ENCODE data around the gene SLC9C2.
A peak's percentile ranks its signal among the peaks of the same experiment; 100 is the strongest.
"Not testable (repeated sequence)": the region's sequence is repeated elsewhere in the genome, so short reads cannot be mapped to it uniquely, and the experiment has no call there.

The SLC9C2 gene

GRCh38 chr1:173570370-173571007, 32.4 kb downstream of the SLC9C2 start:
- Histone ChIP-seq H3K4me2 (peak overlapping the region; percentile 47), H3K4me3 (IDR thresholded peaks at IDR 0.05; ENCODE audit: insufficient read depth, low read depth, low read length) (peak overlapping the region; percentile 60), H3K9ac (peak overlapping the region; percentile 3; the same call in 1 of the 2 replicates), H3K27ac (peak overlapping the region; percentile 46; the same call in 1 of the 2 replicates), H2AFZ (ENCODE audit: low read depth) (peak overlapping the region; percentile 10), H3K27me3 (ENCODE audit: insufficient read depth, low read depth) (no peaks in the 10 kb centered on the region), H3K4me1 (ENCODE audit: low read depth, poor library complexity, severe bottlenecking) (peaks cover 30% of the 10 kb centered on the region), H3K79me2 (ENCODE audit: insufficient read depth, low read depth) (no peaks in the 10 kb centered on the region), H3K36me3 (ENCODE audit: insufficient read depth) (no peaks in the 10 kb centered on the region), H4K20me1 (ENCODE audit: insufficient read depth) (no peaks in the 10 kb centered on the region)
- no peak for TF ChIP-seq CTCF (conservative IDR thresholded peaks at IDR 0.05; ENCODE audit: low read depth, low read length)

- TF ChIP-seq CTCF (conservative IDR thresholded peaks at IDR 0.05; ENCODE audit: low read depth, low read length), result no peak
- no peaks in the 10 kb centered on the region for H4K20me1 ChIP-seq (ENCODE audit: insufficient read depth)
- H3K27ac ChIP-seq, result no peak overlapping the region
- H3K4me1 ChIP-seq (ENCODE audit: low read depth, poor library complexity, severe bottlenecking), result peaks cover 30% of the 10 kb centered on the region
- no peaks in the 10 kb centered on the region for H3K27me3 ChIP-seq (ENCODE audit: insufficient read depth, low read depth)
- H3K4me2 ChIP-seq, result no peak overlapping the region
- no peaks in the 10 kb centered on the region for H3K79me2 ChIP-seq (ENCODE audit: insufficient read depth, low read depth)
- no peak overlapping the region for H3K9ac ChIP-seq
- no peak overlapping the region for H2AFZ ChIP-seq (ENCODE audit: low read depth)
- no peak overlapping the region for H3K4me3 ChIP-seq (IDR thresholded peaks at IDR 0.05; ENCODE audit: insufficient read depth, low read depth, low read length)
- no peaks in the 10 kb centered on the region for H3K36me3 ChIP-seq (ENCODE audit: insufficient read depth)
Measured at GRCh38 chr1:173568483-173568882, 34.4 kb downstream of the SLC9C2 start.

GRCh38 chr1:173563846-173564245, 39.0 kb downstream of the SLC9C2 start:
- H3K9ac ChIP-seq; H3K27me3 ChIP-seq (ENCODE audit: insufficient read depth, low read depth); H3K4me2 ChIP-seq; H3K27ac ChIP-seq; H4K20me1 ChIP-seq (ENCODE audit: insufficient read depth); H2AFZ ChIP-seq (ENCODE audit: low read depth); H3K36me3 ChIP-seq (ENCODE audit: insufficient read depth); H3K4me3 ChIP-seq (IDR thresholded peaks at IDR 0.05; ENCODE audit: insufficient read depth, low read depth, low read length); H3K4me1 ChIP-seq (ENCODE audit: low read depth, poor library complexity, severe bottlenecking); H3K79me2 ChIP-seq (ENCODE audit: insufficient read depth, low read depth): not testable (repeated sequence)

- TF ChIP-seq CTCF (conservative IDR thresholded peaks at IDR 0.05; ENCODE audit: low read depth, low read length), result no peak
- Histone ChIP-seq H3K9ac (no peak overlapping the region), H3K27ac (no peak overlapping the region), H3K27me3 (ENCODE audit: insufficient read depth, low read depth) (no peaks in the 10 kb centered on the region), H3K36me3 (ENCODE audit: insufficient read depth) (no peaks in the 10 kb centered on the region), H4K20me1 (ENCODE audit: insufficient read depth) (no peaks in the 10 kb centered on the region), H3K4me1 (ENCODE audit: low read depth, poor library complexity, severe bottlenecking) (no peaks in the 10 kb centered on the region), H3K4me3 (IDR thresholded peaks at IDR 0.05; ENCODE audit: insufficient read depth, low read depth, low read length) (no peak overlapping the region), H3K4me2 (no peak overlapping the region), H3K79me2 (ENCODE audit: insufficient read depth, low read depth) (no peaks in the 10 kb centered on the region), H2AFZ (ENCODE audit: low read depth) (no peak overlapping the region)
Measured at GRCh38 chr1:173562813-173563212, 40.1 kb downstream of the SLC9C2 start.

GRCh38 chr1:173561263-173561662, 41.6 kb downstream of the SLC9C2 start:
- TF ChIP-seq CTCF (conservative IDR thresholded peaks at IDR 0.05; ENCODE audit: low read depth, low read length), result no peak
- no peaks in the 10 kb centered on the region for H3K27me3 ChIP-seq (ENCODE audit: insufficient read depth, low read depth)
- no peak overlapping the region for H3K9ac ChIP-seq
- no peak overlapping the region for H3K27ac ChIP-seq
- H3K36me3 ChIP-seq (ENCODE audit: insufficient read depth), result no peaks in the 10 kb centered on the region
- no peaks in the 10 kb centered on the region for H3K79me2 ChIP-seq (ENCODE audit: insufficient read depth, low read depth)
- H3K4me2 ChIP-seq, result no peak overlapping the region
- H3K4me1 ChIP-seq (ENCODE audit: low read depth, poor library complexity, severe bottlenecking), result no peaks in the 10 kb centered on the region
- H2AFZ ChIP-seq (ENCODE audit: low read depth), result no peak overlapping the region
- no peak overlapping the region for H3K4me3 ChIP-seq (IDR thresholded peaks at IDR 0.05; ENCODE audit: insufficient read depth, low read depth, low read length)
- no peaks in the 10 kb centered on the region for H4K20me1 ChIP-seq (ENCODE audit: insufficient read depth)

All from KMS-11 (cell line).